Measurements from ENCODE around the gene ATG7. TPM values are rescaled to one million over a fixed set of nuclear protein-coding genes. Genes with fewer than 3 reads are reported as not detected.
A peak's percentile ranks its signal among the peaks of the same experiment; 100 is the strongest.

Gene ATG7
- total and polyA plus RNA-seq, 10 of the 15 experiments (the other 5 are each of a cell fraction or from before 2014, with no cell fraction given): 13.5 to 49.5 (median 26.4) TPM

- intact Hi-C loops (cut with micrococcal nuclease; ENCODE audit: unreplicated experiment) (loop anchor here (5.0 kb wide), 1 partner anchor 38 kb away; the partner anchor contains the start of gene VGLL4), in situ Hi-C loops (cut with MboI) (no loop called here)
- Histone ChIP-seq H3K27me3 (replicated peaks in 1 of 2; ENCODE audit: control insufficient read depth in 2 of 2, insufficient read depth in 2 of 2, low read length in 1 of 2) (no peaks in the 10 kb centered on the region), H3K27ac (ENCODE audit: control insufficient read depth, insufficient read depth) (no peak overlapping the region), H3K9ac (ENCODE audit: control insufficient read depth, insufficient read depth, low read length) (no peak overlapping the region), H4K20me1 (ENCODE audit: control insufficient read depth, insufficient read depth) (no peaks in the 10 kb centered on the region), H3K4me1 (ENCODE audit: control insufficient read depth, insufficient read depth, low read length) (peaks cover 14% of the 10 kb centered on the region), H3K4me3 (no peak overlapping the region), H2AFZ (ENCODE audit: control insufficient read depth, low read depth, low read length) (no peak overlapping the region), H3K9me3 (replicated peaks; ENCODE audit: control insufficient read depth, insufficient read depth, low read length) (no peaks in the 10 kb centered on the region), H3K4me2 (ENCODE audit: control insufficient read depth, insufficient read depth) (no peak overlapping the region), H3K36me3 (ENCODE audit: control insufficient read depth in 2 of 2, insufficient read depth in 2 of 2, low read length in 1 of 2) (peaks cover 1 to 17% of the 10 kb centered on the region in 2 experiments), H3K79me2 (ENCODE audit: control insufficient read depth, insufficient read depth, low read length) (peaks cover 69% of the 10 kb centered on the region)
- ATAC-seq: no peak
- POLR2A ChIA-PET: interaction anchor here (2.5 kb wide), 1 partner anchor 21 kb away, joined by 10 read pairs; no protein-coding TSS in a partner anchor
- FAIRE-seq: no peak
- WGBS (ENCODE audit: insufficient coverage, insufficient replicate concordance, low lambda C conversion rate, missing lambda C conversion rate): 88% methylated on average over 15 of the region's 15 CpGs
- no TSS peak for BruUV-seq (replicated peaks)
- no peak for DNase-seq (ENCODE audit: low read depth, low spot score)
- RAD21 ChIA-PET (ENCODE audit: unreplicated experiment): interaction anchor here (0.9 to 1.4 kb wide), 2 partner anchors 14 to 40 kb away, joined by 3 read pairs; partner anchors contain the start of gene VGLL4
- CTCF ChIA-PET: interaction anchor here (1.3 kb wide), 1 partner anchor 13 kb away, joined by 3 read pairs; no protein-coding TSS in a partner anchor
- SMC1A ChIA-PET (ENCODE audit: uncharacterized antibody, unreplicated experiment): interaction anchor here (1.2 to 2.6 kb wide), 3 partner anchors 11 to 27 kb away, joined by 3 to 8 read pairs (median 4); no protein-coding TSS in a partner anchor
- no peak for TF ChIP-seq NFYA (IDR thresholded peaks at IDR 0.05; ENCODE audit: borderline replicate concordance, low read depth, low read length)
- no peak for TF ChIP-seq CUX1 (IDR thresholded peaks at IDR 0.05; ENCODE audit: insufficient replicate concordance, low read depth, low read length)
- TF ChIP-seq NFYB (IDR thresholded peaks at IDR 0.05; ENCODE audit: insufficient read depth, low read depth, low read length): no peak
- TF ChIP-seq BHLHE40 (IDR thresholded peaks at IDR 0.05; ENCODE audit: borderline replicate concordance in 1 of 2, low read depth in 2 of 2, low read length in 1 of 2): 0 out of 4 replicates have a peak, but pooled peaks of 1 of the 2 experiments have one; percentile 32
Measured at GRCh38 chr3:11604139-11604892, 332.1 kb downstream of the ATG7 start.
